Measurements from ENCODE around the gene SNX17. TPM values are rescaled to one million over a fixed set of nuclear protein-coding genes. Genes with fewer than 3 reads are reported as not detected.

The SNX17 gene
- total and polyA plus RNA-seq, 2 of the 13 experiments (the other 11 are each of a cell fraction or from before 2014, with no cell fraction given): 75.0 to 109 TPM

DNA sequence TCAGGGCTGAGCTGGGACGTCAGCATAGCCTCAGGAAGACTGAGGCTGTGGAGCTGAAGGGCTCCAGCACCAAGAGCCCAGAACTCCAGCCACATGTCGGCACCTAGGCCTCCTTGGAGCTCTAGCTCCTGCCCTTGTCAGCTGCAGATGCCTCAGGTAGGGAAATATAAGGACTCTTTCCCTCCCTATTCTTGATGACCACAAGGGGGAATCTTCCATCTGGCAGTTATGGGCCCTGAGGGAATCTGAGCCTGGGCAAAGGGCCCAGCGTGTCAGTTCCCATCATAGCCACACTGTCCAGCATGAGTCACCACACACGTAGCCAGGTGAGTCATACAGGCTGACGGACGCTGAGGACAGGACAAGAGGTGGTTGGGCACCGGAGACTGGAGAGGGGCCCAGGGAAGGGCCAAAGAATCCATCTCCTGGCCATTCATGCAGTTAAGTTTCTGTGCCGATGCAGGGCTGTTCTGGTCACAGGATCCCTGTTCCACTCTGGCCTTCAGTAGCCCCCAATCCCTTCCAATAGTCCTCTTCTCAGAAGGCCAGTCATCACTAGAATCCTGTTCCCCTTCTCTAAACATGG, 49.4 kb upstream of the SNX17 start (continued):
- TF ChIP-seq, protein P1, sequence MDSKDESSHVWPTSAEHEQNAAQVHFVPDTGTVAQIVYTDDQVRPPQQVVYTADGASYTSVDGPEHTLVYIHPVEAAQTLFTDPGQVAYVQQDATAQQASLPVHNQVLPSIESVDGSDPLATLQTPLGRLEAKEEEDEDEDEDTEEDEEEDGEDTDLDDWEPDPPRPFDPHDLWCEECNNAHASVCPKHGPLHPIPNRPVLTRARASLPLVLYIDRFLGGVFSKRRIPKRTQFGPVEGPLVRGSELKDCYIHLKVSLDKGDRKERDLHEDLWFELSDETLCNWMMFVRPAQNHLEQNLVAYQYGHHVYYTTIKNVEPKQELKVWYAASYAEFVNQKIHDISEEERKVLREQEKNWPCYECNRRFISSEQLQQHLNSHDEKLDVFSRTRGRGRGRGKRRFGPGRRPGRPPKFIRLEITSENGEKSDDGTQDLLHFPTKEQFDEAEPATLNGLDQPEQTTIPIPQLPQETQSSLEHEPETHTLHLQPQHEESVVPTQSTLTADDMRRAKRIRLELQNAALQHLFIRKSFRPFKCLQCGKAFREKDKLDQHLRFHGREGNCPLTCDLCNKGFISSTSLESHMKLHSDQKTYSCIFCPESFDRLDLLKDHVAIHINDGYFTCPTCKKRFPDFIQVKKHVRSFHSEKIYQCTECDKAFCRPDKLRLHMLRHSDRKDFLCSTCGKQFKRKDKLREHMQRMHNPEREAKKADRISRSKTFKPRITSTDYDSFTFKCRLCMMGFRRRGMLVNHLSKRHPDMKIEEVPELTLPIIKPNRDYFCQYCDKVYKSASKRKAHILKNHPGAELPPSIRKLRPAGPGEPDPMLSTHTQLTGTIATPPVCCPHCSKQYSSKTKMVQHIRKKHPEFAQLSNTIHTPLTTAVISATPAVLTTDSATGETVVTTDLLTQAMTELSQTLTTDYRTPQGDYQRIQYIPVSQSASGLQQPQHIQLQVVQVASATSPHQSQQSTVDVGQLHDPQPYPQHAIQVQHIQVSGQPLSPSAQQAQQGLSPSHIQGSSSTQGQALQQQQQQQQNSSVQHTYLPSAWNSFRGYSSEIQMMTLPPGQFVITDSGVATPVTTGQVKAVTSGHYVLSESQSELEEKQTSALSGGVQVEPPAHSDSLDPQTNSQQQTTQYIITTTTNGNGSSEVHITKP (CRISPR knock-in tag; IDR thresholded peaks at IDR 0.05; ENCODE audit: low read depth): peak; percentile 90
- TF ChIP-seq AKAP8 (CRISPR knock-in tag; IDR thresholded peaks at IDR 0.05): peak; percentile 82; the same call in 1 of the 2 replicates
- TF ChIP-seq TAF1 (CRISPR knock-in tag; IDR thresholded peaks at IDR 0.05): peak; percentile 62
- TF ChIP-seq PHF21A (CRISPR knock-in tag; IDR thresholded peaks at IDR 0.05): peak; percentile 96
- TF ChIP-seq, protein P2, sequence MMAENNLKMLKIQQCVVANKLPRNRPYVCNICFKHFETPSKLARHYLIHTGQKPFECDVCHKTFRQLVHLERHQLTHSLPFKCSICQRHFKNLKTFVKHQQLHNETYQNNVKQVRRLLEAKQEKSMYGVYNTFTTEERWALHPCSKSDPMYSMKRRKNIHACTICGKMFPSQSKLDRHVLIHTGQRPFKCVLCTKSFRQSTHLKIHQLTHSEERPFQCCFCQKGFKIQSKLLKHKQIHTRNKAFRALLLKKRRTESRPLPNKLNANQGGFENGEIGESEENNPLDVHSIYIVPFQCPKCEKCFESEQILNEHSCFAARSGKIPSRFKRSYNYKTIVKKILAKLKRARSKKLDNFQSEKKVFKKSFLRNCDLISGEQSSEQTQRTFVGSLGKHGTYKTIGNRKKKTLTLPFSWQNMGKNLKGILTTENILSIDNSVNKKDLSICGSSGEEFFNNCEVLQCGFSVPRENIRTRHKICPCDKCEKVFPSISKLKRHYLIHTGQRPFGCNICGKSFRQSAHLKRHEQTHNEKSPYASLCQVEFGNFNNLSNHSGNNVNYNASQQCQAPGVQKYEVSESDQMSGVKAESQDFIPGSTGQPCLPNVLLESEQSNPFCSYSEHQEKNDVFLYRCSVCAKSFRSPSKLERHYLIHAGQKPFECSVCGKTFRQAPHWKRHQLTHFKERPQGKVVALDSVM (CRISPR knock-in tag; IDR thresholded peaks at IDR 0.05): peak; percentile 65
- 0 out of 2 replicates have a peak, but pooled peaks have one; percentile 42 for TF ChIP-seq ZNF124 (CRISPR knock-in tag; IDR thresholded peaks at IDR 0.05)
- TF ChIP-seq ZNF296 (CRISPR knock-in tag; conservative IDR thresholded peaks at IDR 0.05): peak; percentile 88
- TF ChIP-seq KAT8 (CRISPR knock-in tag; IDR thresholded peaks at IDR 0.05): peak; percentile 93
- TF ChIP-seq PAX8 (CRISPR knock-in tag; IDR thresholded peaks at IDR 0.05; ENCODE audit: borderline replicate concordance): no peak
- peak; percentile 91 for TF ChIP-seq RXRB (CRISPR knock-in tag; IDR thresholded peaks at IDR 0.05; ENCODE audit: borderline replicate concordance)
- 0 out of 2 replicates have a peak, but pooled peaks have one; percentile 33 for TF ChIP-seq ZNF160 (CRISPR knock-in tag; IDR thresholded peaks at IDR 0.05)
- TF ChIP-seq HCFC1 (IDR thresholded peaks at IDR 0.05; ENCODE audit: low read depth, low read length): peak; percentile 45; the same call in 1 of the 2 replicates
- TF ChIP-seq CHCHD3 (CRISPR knock-in tag; IDR thresholded peaks at IDR 0.05): 0 out of 2 replicates have a peak, but pooled peaks have one; percentile 28
- TF ChIP-seq ZNF747 (CRISPR knock-in tag; IDR thresholded peaks at IDR 0.05; ENCODE audit: borderline replicate concordance): peak; percentile 44; the same call in 1 of the 2 replicates
- TF ChIP-seq KDM1A (CRISPR knock-in tag; IDR thresholded peaks at IDR 0.05): peak; percentile 28; the same call in 1 of the 2 replicates
- TF ChIP-seq SOX5 (CRISPR knock-in tag; IDR thresholded peaks at IDR 0.05; ENCODE audit: borderline replicate concordance): peak; percentile 77; the same call in 1 of the 2 replicates
- TF ChIP-seq TAF15 (IDR thresholded peaks at IDR 0.05; ENCODE audit: low read depth, low read length, poor library complexity, severe bottlenecking): no peak
- TF ChIP-seq, protein P3, sequence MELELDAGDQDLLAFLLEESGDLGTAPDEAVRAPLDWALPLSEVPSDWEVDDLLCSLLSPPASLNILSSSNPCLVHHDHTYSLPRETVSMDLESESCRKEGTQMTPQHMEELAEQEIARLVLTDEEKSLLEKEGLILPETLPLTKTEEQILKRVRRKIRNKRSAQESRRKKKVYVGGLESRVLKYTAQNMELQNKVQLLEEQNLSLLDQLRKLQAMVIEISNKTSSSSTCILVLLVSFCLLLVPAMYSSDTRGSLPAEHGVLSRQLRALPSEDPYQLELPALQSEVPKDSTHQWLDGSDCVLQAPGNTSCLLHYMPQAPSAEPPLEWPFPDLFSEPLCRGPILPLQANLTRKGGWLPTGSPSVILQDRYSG (CRISPR knock-in tag; IDR thresholded peaks at IDR 0.05): no peak
- TF ChIP-seq, protein P4, sequence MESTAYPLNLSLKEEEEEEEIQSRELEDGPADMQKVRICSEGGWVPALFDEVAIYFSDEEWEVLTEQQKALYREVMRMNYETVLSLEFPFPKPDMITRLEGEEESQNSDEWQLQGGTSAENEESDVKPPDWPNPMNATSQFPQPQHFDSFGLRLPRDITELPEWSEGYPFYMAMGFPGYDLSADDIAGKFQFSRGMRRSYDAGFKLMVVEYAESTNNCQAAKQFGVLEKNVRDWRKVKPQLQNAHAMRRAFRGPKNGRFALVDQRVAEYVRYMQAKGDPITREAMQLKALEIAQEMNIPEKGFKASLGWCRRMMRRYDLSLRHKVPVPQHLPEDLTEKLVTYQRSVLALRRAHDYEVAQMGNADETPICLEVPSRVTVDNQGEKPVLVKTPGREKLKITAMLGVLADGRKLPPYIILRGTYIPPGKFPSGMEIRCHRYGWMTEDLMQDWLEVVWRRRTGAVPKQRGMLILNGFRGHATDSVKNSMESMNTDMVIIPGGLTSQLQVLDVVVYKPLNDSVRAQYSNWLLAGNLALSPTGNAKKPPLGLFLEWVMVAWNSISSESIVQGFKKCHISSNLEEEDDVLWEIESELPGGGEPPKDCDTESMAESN (CRISPR knock-in tag; conservative IDR thresholded peaks at IDR 0.05): peak; percentile 93
- no peak for TF ChIP-seq SRSF4 (IDR thresholded peaks at IDR 0.05; ENCODE audit: low read depth, low read length, poor library complexity, severe bottlenecking)
- TF ChIP-seq NFE2L1 (CRISPR knock-in tag; IDR thresholded peaks at IDR 0.05; ENCODE audit: borderline replicate concordance): 0 out of 2 replicates have a peak, but pooled peaks have one; percentile 14
- no peak for TF ChIP-seq NFIB (CRISPR knock-in tag; IDR thresholded peaks at IDR 0.05; ENCODE audit: borderline replicate concordance)

Measured in HepG2 (cell line).